NCI-H774 (cell line): ENCODE data around the gene TRAPPC6A.

Experiments used
- DNase-seq: peaks from one replicate; lab custom pipeline; 2025; lab: John Stamatoyannopoulos, UW

TRAPPC6A gene

GRCh38 chr19:45177817-45178261 is at the start of gene TRAPPC6A:
TSS of gene TRAPPC6A (minus strand) at chr19:45178237. CDS start at chr19:45178218, 19 bp downstream.
- peak; percentile 63 for DNase-seq

- no peak for DNase-seq
These were observed 46.6 kb upstream of the TRAPPC6A start for GRCh38 chr19:45224645-45225044.

DNA sequence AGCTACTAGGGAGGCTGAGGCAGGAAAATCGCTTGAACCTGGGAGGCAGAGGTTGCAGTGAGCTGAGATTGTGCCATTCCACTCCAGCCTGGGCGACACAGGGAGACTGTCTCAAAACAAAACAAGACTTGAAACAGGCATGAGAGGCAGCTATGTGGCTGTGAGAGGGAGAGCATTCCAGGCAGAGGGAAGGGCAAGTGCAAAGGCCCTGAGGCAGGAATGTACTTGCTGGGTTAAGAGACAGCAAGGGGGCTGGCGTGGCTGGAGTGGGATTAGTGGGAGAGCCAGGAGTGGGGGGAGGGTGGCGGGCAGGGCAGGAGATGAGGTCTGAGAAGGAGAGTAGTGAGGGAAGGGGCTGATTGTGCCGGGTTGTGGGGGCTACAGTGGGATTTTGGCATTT is 45.8 kb upstream of the TRAPPC6A start:
- DNase-seq = no peak

DNA sequence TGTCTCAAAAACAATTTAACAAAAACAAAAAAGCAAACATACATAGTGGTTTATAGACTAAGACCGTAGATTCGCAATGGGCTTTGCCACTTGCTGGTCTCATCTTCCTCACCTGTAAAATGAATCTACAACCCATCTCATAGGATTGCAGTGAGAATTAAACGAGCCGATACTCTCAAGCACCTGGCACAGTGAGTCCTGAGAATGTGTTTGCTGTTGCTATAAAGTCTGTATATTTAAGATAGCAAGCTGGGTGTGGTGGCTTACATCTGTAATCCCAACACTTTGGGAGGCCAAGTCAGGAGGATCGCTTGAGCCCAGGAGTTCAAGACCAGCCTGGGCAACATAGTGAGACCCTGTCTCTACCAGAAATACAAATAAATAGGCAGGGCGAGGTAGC is 44.7 kb upstream of the TRAPPC6A start:
- DNase-seq = no peak

- DNase-seq = no peak
These were observed 41.1 kb upstream of the TRAPPC6A start for GRCh38 chr19:45218911-45219743.

GRCh38 chr19:45218426-45218825 is 40.4 kb upstream of the TRAPPC6A start:
- DNase-seq = no peak

DNA sequence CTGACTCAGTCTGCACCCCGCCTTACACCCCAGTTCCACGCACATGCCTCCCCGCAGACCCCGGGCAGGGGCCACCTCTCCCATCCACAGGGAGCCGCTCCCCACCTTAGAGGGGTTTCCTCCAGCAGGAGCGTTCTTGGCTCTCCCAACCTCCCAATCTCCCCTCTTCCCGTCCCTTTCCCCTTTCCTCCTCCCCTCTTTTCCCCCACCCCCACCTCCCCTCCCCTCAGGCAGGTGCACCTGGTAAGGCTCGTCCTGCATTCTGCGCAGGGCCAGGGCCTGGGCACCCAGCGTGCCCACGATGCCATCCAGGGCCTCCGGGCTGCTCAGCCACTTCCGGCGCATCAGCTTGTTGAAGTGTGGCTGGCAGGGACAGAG is 39.9 kb upstream of the TRAPPC6A start:
- DNase-seq = no peak

GRCh38 chr19:45217193-45217956 is 39.3 kb upstream of the TRAPPC6A start:
- no peak for DNase-seq

- no peak for DNase-seq
These were observed 38.6 kb upstream of the TRAPPC6A start for GRCh38 chr19:45216667-45217066.

- peak; percentile 22 for DNase-seq
These were observed 37.6 kb upstream of the TRAPPC6A start for GRCh38 chr19:45215391-45216191.

DNA sequence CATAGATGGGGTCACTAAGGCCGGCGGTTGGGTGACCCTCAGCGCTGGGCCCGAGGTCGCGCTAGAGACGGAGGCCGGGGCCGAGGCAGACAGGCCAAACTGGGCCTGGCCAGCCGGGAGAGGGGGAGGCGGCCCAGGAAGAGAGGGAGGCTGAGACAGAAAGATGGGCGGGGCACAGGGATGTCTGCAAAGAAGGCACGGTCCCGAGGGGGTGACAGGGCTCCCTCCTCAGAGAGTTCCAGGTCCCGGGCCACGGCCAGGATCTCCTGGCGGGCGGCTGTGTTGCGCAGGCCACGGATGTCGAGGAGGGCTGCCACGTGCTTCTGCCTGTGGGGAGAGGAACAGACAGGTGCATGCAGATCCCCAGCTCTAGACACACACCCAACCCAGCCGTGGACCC is 35.0 kb upstream of the TRAPPC6A start:
- DNase-seq = no peak

DNA sequence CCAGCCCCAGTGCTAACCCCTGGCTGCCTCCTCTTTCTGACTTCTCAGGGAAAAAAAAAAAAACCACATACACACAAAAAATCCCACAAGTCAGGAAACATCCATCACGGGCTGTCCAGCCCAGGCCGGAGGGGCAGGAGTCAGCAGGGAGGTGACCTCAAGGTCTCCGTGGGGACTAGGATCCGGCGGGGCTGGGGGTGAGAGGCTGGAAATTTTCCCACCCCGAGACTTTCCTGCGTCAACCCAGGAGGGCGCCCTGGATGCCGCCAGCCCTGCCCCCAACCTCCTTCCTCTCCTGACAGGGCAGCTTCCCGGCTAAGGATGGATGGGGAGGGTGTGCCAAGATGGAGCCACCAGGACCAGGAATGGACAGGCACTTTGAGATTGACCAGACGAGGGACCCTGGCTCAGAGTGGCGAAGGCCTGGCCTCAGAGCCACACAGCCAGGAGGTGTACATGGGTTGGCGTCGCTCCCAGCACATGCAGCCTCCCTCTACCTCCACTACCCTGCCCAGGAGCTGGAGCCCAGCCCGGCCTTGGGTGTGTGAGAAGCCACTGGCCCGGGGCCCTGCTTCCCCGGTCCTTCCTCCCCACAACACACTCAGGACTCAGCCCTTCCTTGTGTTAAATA is 33.8 kb upstream of the TRAPPC6A start:
- no peak for DNase-seq

- DNase-seq = no peak
These were observed 28.3 kb upstream of the TRAPPC6A start for GRCh38 chr19:45206328-45206727.

DNA sequence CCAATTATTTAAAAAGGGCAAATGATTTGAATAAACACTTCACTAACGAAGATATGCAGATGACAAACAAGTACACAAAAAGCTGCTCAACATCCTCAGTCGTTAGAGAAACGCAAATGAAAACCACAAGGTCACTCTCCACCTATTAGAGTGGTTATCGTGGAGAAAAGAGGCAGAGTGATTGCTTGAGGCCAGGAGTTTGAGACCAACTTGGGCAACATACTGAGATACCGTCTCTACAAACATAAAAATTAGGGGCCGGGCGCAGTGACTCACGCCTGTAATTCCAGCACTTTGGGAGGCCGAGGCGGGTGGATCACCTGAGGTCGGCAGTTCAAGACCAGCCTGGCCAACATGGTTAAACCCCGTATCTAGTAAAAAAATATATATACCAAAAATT is 27.8 kb upstream of the TRAPPC6A start:
- no peak for DNase-seq

DNA sequence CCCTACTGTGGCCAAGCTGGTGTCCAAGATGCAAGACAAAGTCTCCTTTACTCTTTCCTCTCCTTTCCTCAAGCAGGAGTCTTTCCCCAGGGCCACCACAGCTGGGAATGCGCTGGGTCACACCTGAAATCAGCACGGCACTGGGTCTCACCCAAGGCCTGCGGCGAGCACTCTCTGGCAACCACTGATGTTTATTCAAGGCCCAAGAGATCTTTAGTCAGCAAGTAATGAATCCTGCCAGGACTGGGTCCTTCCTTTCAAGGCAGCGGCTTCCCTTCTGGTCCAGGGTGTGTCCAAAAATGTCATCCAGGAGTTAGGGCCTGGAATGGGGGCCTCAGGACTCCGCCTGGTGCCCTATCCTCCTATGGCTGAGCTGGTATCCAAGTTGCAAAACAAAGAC is 24.6 kb upstream of the TRAPPC6A start:
- no peak for DNase-seq

DNA sequence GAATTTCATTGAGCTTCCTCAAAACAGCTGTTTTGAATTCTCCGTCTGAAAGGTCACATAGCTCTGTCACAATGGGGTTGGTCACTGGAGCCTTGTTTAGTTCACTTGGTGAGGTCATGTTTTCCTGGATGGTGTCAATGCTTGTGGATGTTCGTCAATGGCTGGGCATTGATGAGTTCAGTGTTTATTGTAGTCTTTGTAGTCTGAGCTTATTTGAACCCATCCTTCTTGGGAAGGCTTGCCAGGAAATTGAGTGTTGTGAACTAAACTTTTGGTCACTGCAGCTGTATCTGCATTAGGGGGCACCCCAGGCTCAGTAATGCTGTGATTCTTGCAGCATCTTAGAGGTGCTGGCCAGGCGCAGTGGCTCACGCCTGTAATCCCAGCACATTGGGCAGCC is 22.5 kb upstream of the TRAPPC6A start:
- DNase-seq = no peak

- no peak for DNase-seq
These were observed 17.7 kb upstream of the TRAPPC6A start for GRCh38 chr19:45195764-45196163.

DNA sequence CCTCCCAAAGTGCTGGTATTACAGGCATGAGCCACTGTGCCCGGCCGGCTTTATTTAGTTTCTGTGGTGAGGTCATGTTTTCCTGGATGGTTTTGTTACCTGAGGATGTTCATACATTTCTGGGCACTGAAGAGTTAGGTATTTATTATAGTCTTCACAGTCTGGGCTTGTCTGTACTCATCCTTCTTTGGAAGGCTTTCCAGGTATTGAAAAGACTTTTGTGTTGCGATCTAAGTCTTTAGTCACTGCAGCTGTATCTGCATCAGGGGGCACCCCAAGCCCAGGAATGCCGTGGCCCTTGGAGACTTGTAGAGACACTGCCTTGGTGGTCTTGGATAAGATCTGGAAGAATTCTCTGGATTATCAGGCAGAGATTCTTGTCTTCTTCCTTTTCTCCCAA is 13.3 kb upstream of the TRAPPC6A start:
- no peak for DNase-seq

DNA sequence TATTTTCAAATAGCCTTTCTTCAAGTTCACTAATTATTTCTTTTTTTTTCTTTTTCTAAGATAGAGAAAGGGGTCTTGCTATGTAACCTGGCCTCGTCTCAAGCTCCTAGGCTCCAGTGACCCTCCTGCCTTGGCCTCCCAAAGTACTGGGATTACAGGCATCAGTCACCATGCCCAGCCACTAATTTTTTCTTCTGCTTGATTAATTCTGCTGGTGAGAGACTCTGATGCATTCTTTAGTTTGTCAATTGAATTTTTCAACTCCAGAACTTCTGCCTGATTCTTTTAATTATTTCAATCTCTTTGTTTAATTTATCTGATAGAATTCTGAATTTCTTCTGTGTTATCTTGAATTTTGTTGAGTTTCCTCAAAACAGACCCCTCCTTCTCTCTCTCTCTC is 11.9 kb upstream of the TRAPPC6A start:
- no peak for DNase-seq

- peak; percentile 41 for DNase-seq
These were observed 9.5 kb upstream of the TRAPPC6A start for GRCh38 chr19:45187421-45188100.
